Measurements from ENCODE around the gene THRA. TPM values are rescaled to one million over a fixed set of nuclear protein-coding genes. Genes with fewer than 3 reads are reported as not detected.

THRA gene
- total RNA-seq, 1 experiment from 2014 or later = 14.5 TPM

- Histone ChIP-seq H3K9me3 (ENCODE audit: low read depth, low read length, poor library complexity, severe bottlenecking) (no peaks in the 10 kb centered on the region), H3K36me3 (ENCODE audit: insufficient read depth, low read length, poor library complexity, severe bottlenecking) (peaks cover 4% of the 10 kb centered on the region), H3K27me3 (replicated peaks; ENCODE audit: insufficient read depth, low read depth, low read length, poor library complexity) (no peaks in the 10 kb centered on the region), H3K4me3 (ENCODE audit: low read depth, low read length, poor library complexity, severe bottlenecking) (no peak overlapping the region), H3K4me1 (ENCODE audit: insufficient read depth, low read length, poor library complexity, severe bottlenecking) (no peaks in the 10 kb centered on the region), H3K27ac (ENCODE audit: low read depth, low read length, poor library complexity, severe bottlenecking) (no peak overlapping the region)
- BruUV-seq (replicated peaks) = no TSS peak
- intact Hi-C loops (cut with micrococcal nuclease; ENCODE audit: unreplicated experiment) = no loop called here
- ChIA-PET POLR2A (ENCODE audit: low non-redundant PET) (no interaction called here), CTCF (no interaction called here)
- no peak for TF ChIP-seq EZH2 (IDR thresholded peaks at IDR 0.05; ENCODE audit: borderline replicate concordance, low read depth, low read length, poor library complexity, severe bottlenecking)
- no peak for TF ChIP-seq CTCF (conservative IDR thresholded peaks at IDR 0.05; ENCODE audit: low read depth, low read length)
- no peak for DNase-seq (ENCODE audit: low spot score)
Measured at GRCh38 chr17:40090237-40091119, 27.7 kb downstream of the THRA start.

- ChIA-PET CTCF (interaction anchor here (0.6 kb wide), 1 partner anchor 169 kb away, joined by 18 read pairs; no protein-coding TSS in a partner anchor), POLR2A (ENCODE audit: low non-redundant PET) (no interaction called here)
- Histone ChIP-seq H3K27me3 (replicated peaks; ENCODE audit: insufficient read depth, low read depth, low read length, poor library complexity) (no peaks in the 10 kb centered on the region), H3K9me3 (ENCODE audit: low read depth, low read length, poor library complexity, severe bottlenecking) (no peaks in the 10 kb centered on the region), H3K4me3 (ENCODE audit: low read depth, low read length, poor library complexity, severe bottlenecking) (no peak overlapping the region), H3K27ac (ENCODE audit: low read depth, low read length, poor library complexity, severe bottlenecking) (no peak overlapping the region), H3K4me1 (ENCODE audit: insufficient read depth, low read length, poor library complexity, severe bottlenecking) (no peaks in the 10 kb centered on the region), H3K36me3 (ENCODE audit: insufficient read depth, low read length, poor library complexity, severe bottlenecking) (peaks cover 1% of the 10 kb centered on the region)
- BruUV-seq (replicated peaks) = no TSS peak
- no peak for TF ChIP-seq EZH2 (IDR thresholded peaks at IDR 0.05; ENCODE audit: borderline replicate concordance, low read depth, low read length, poor library complexity, severe bottlenecking)
- no peak for TF ChIP-seq CTCF (conservative IDR thresholded peaks at IDR 0.05; ENCODE audit: low read depth, low read length)
- DNase-seq (ENCODE audit: low spot score) = no peak
- intact Hi-C loops (cut with micrococcal nuclease; ENCODE audit: unreplicated experiment) = no loop called here
Measured at GRCh38 chr17:40091691-40092397, 29.1 kb downstream of the THRA start.

- no TSS peak for BruUV-seq (replicated peaks)
- CTCF ChIA-PET = interaction anchor here (0.6 kb wide), 1 partner anchor 168 kb away, joined by 18 read pairs; no protein-coding TSS in a partner anchor
- DNase-seq (ENCODE audit: low spot score) = no peak
- intact Hi-C loops (cut with micrococcal nuclease; ENCODE audit: unreplicated experiment) = no loop called here
- Histone ChIP-seq H3K4me3 (ENCODE audit: low read depth, low read length, poor library complexity, severe bottlenecking) (no peak overlapping the region), H3K4me1 (ENCODE audit: insufficient read depth, low read length, poor library complexity, severe bottlenecking) (no peaks in the 10 kb centered on the region), H3K9me3 (ENCODE audit: low read depth, low read length, poor library complexity, severe bottlenecking) (no peaks in the 10 kb centered on the region), H3K27me3 (replicated peaks; ENCODE audit: insufficient read depth, low read depth, low read length, poor library complexity) (no peaks in the 10 kb centered on the region), H3K27ac (ENCODE audit: low read depth, low read length, poor library complexity, severe bottlenecking) (no peak overlapping the region), H3K36me3 (ENCODE audit: insufficient read depth, low read length, poor library complexity, severe bottlenecking) (no peaks in the 10 kb centered on the region)
- TF ChIP-seq EZH2 (IDR thresholded peaks at IDR 0.05; ENCODE audit: borderline replicate concordance, low read depth, low read length, poor library complexity, severe bottlenecking) = no peak
- no peak for TF ChIP-seq CTCF (conservative IDR thresholded peaks at IDR 0.05; ENCODE audit: low read depth, low read length)
- POLR2A ChIA-PET (ENCODE audit: low non-redundant PET) = no interaction called here
Measured at GRCh38 chr17:40092581-40092980, 29.8 kb downstream of the THRA start.
